ENCODE results near the gene GSTM5.

DNA sequence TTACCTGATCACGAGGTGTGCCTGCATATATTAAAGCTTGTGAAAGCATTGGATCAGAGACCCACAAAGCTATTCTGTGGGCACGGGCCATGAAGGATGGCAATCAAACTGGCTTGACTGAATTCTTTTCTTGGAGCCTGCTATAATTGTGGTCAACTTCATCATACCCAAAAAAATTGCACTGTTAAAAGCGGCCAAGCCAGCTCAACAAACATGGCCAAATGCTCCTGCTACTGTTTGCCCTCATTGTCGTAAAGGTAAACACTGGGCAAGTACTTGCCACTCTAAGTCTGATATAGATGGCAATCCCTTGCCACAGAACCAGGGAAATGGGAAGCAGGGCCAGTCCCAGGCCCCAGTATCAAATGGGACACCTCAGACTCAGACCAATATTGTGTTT, 6.6 kb upstream of the GSTM5 start:
- TF ChIP-seq EZH2phosphoT487 (IDR thresholded peaks at IDR 0.05; ENCODE audit: borderline replicate concordance, low read depth, low read length) = no peak
- TF ChIP-seq, protein P1, sequence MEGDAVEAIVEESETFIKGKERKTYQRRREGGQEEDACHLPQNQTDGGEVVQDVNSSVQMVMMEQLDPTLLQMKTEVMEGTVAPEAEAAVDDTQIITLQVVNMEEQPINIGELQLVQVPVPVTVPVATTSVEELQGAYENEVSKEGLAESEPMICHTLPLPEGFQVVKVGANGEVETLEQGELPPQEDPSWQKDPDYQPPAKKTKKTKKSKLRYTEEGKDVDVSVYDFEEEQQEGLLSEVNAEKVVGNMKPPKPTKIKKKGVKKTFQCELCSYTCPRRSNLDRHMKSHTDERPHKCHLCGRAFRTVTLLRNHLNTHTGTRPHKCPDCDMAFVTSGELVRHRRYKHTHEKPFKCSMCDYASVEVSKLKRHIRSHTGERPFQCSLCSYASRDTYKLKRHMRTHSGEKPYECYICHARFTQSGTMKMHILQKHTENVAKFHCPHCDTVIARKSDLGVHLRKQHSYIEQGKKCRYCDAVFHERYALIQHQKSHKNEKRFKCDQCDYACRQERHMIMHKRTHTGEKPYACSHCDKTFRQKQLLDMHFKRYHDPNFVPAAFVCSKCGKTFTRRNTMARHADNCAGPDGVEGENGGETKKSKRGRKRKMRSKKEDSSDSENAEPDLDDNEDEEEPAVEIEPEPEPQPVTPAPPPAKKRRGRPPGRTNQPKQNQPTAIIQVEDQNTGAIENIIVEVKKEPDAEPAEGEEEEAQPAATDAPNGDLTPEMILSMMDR (conservative IDR thresholded peaks at IDR 0.05; ENCODE audit: low read length) = no peak

All from OCI-LY7 (cell line).